ENCODE results near the gene CDC14B.
"Not testable (repeated sequence)": the region's sequence is repeated elsewhere in the genome, so short reads cannot be mapped to it uniquely, and the experiment has no call there.

Gene CDC14B

GRCh38 chr9:96619491-96620180 is at the start of gene CDC14B:
TSS of gene CDC14B (minus strand) at chr9:96619843. CDS start at chr9:96619378, 465 bp downstream.
- DNase-seq (ENCODE audit: low spot score) = peak; percentile 84

DNA sequence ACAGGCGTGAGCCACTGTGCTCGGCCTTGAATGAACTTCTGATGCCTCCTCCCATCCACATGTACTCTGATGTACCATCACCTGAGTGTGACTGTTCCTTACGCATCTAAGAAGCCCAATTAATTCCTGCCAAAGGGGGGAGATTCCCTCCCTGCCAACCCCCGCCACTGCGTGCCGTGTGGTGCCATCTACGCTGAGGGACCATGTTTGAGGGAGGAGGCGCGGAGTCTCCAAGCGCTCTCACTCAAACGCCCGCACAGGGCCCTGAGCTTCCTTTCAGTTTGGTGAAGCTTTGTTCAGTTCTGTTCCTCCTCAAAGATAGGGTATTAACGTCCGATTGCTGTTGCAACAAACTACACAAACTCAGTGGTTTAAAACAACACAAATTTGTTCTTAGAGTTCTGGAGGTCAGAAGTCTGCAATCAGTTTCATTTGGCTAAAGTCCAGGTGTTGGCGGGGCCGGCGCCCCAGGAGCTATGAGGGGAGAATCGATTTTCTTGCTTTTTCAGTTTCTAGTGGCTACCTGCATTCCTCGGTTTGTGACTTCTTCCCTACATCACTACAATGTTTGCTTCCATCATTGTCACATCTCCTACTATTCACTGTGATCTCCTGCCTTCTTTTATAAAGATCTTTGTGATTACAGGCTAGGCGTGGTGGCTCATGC is 49.4 kb upstream of the CDC14B start:
- no peak for DNase-seq (ENCODE audit: low spot score)

- DNase-seq (ENCODE audit: low spot score) = no peak
Measured at GRCh38 chr9:96667363-96667728, 47.7 kb upstream of the CDC14B start.

DNA sequence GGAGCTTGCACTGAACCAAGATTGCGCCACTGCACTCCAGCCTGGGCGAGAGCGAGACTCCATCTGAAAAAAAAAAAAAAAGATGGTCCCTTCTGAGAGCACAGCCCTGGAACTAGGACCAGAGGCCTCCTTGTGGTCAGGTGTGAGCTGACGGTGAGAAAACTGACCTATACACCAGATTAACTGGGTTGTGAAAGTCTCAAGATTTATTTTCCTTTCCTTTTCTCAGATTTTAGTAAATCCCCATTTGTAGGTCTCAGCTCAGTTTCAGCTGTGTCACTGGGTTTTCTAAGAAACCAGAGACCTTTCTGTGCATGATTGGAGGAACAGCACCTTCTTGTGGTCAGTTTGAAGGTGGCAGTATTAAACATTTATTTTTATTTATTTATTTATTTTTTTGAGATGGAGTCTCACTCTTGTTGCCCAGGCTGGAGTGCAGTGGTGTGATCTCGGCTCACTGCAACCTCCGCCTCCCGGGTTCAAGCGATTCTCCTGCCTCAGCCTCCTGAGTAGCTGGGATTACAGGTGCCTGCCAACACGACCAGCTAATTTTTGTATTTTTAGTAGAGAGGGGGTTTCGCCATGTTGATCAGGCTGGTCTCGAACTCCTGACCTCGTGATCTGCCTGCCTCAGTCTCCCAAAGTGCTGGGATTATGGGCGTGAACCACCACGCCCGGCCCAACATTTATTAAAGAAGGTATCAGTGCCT is 47.2 kb upstream of the CDC14B start:
- DNase-seq (ENCODE audit: low spot score) = peak; percentile 72

DNA sequence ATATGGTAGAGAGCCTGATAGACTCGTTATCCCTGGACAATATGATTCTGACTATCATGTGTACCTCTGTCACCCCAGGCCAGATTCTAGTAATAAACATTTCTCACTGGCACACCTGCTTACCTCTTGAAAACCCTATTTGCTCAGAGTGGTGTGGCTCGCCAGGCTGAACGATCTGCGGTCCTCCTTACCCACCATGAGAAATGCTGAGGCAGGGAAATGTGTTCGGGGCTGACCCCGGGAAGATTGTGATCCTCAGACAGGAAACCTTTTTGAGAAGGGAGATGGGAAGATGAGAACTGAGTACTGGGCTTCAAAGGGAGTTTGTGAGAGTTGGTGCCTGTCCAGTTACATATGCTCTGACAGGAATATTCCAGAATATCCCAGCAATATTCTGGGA is 46.1 kb upstream of the CDC14B start:
- DNase-seq (ENCODE audit: low spot score) = no peak

DNA sequence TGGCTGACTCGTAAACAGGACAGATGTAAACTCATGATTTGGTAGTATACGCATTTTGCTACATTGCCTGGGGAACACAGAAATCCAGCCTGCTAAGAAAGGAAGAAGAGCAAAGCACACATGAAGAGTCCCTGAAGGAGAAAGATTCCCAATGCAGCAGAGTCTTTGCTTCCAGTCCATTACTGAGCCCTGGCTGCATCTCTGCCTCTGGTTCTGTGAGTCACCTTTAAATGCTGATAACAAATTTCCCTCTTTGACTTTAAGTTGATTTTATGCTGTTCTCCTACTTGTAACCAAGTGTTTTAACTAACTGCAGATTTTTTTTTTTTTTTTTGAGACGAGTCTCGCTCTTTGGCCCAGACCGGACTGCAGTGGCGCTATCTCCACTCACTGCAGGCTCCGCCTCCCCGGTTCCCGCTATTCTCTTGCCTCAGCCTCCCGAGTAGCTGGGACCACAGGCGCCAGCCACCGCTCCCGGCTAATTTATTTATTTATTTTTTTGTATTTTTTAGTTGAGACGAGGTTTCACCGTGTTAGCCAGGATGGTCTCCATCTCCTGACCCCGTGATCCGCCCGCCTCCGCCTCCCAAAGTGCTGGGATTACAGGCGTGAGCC is 44.0 kb upstream of the CDC14B start:
- no peak for DNase-seq (ENCODE audit: low spot score)

- no peak for DNase-seq (ENCODE audit: low spot score)
Measured at GRCh38 chr9:96661711-96662110, 42.1 kb upstream of the CDC14B start.

DNA sequence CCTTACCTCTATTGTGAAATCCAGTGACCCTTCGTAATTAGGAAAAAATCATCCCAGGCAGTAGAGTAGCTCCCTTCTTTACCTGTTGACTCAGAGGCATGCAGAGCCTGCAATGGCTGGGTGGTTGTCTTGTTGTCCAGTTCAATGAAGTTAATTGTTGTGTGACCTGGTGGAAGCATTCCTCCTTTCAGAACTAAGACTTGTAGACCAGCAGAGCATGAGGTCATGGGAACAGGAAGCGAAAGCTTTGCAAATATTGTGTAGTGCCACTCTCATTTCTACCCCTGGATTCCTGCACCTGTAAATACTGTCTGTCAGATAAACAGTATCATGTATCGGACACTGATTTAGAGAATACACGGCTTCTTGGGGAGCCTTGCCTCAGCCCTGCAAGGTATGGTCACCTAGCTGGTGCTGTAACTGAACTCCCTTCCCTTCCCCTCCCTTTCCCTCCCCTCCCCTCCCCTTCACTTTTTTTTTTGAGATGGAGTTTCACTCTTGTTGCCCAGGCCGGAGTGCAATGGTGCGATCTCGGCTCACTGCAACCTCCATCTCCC is 41.1 kb upstream of the CDC14B start:
- no peak for DNase-seq (ENCODE audit: low spot score)

- DNase-seq (ENCODE audit: low spot score) = peak; percentile 35
Measured at GRCh38 chr9:96655198-96655851, 35.7 kb upstream of the CDC14B start, which contains the start of gene PRXL2C. TSS of gene PRXL2C (minus strand) at chr9:96655317. CDS start at chr9:96655281, 36 bp downstream.

DNA sequence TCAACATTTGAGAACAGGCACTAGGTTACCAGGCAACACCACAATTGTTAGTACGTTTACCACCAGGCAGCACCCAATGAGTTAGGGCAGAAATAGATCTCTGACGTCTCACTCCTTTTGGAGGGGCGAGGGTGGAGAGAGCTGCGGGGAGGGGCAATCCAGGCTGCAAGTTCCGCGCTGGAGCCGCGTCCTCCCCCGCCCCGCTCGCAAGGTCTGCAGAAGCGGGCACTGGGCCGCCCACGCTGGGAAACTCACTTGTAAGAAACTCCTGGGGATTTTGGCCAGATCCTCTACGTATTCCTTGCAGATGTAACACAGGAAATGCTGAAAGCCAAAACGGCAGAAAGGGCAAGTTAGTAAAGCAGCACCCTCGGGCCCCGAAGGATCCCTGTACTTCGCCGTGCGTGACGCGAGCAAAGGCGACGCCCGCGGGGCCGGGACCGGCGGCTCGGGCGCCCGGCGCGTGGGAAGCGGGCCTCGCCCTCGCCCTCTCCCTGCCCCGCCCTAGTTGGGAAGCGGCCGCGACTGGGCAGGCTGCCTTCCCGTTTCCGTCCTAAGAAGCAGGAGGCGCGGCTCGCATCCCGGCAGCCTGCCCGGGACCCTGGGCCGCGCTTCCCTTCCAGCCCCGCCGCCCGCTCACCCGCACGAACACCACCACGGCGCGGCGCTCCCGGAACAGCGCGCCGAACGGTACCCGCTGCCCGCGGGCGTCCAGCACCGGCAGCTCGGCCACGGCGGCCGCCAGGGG is 35.0 kb upstream of the CDC14B start:
- peak; percentile 76 for DNase-seq (ENCODE audit: low spot score)

- DNase-seq (ENCODE audit: low spot score) = peak; percentile 11
Measured at GRCh38 chr9:96651626-96652025, 32.0 kb upstream of the CDC14B start.

GRCh38 chr9:96649620-96650324 is 30.1 kb upstream of the CDC14B start:
- no peak for DNase-seq (ENCODE audit: low spot score)

DNA sequence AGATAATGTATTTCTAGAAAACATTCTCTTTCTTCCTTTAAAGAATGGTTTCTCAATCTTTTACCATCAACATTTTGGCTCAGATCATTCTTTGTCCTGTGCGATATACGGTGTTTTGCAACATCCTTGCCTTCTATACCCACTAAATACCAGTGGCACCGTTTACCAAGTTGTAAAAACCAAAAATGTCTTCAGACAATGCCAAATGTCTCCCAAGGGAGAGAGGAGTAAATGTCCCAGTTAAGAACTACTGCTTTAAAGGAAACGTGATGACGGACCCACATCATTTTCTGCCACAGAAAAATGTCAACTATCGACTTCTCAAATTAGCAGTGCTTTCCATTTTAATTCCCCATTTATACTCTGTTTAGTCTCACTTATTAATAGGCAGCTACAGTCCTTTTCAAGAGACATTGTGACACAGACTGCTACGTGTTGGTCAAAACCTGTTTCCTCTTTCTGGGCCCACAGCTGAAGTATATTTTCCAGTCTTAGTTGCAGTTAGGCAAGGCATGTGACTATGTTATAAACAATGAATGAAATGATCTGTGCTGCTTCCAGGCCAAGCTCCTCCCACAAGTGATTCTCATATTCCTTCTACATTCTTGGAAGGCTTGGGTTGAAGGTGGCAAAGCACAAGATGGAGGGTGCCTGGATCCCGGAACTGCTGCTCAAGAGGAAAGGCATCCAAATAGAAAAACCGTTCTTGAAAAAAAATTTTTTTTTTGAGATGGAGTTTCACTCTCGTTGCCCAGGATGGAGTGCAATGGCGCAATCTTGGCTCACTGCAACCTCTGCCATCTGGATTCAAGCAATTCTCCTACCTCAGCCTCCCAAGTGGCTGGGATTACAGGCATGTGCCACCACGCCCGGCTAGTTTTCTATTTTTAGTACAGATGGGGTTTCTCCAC is 26.7 kb upstream of the CDC14B start:
- DNase-seq (ENCODE audit: low spot score) = no peak

GRCh38 chr9:96644137-96644536 is 24.5 kb upstream of the CDC14B start:
- DNase-seq (ENCODE audit: low spot score) = no peak

- DNase-seq (ENCODE audit: low spot score) = no peak
Measured at GRCh38 chr9:96641514-96641913, 21.9 kb upstream of the CDC14B start.

DNA sequence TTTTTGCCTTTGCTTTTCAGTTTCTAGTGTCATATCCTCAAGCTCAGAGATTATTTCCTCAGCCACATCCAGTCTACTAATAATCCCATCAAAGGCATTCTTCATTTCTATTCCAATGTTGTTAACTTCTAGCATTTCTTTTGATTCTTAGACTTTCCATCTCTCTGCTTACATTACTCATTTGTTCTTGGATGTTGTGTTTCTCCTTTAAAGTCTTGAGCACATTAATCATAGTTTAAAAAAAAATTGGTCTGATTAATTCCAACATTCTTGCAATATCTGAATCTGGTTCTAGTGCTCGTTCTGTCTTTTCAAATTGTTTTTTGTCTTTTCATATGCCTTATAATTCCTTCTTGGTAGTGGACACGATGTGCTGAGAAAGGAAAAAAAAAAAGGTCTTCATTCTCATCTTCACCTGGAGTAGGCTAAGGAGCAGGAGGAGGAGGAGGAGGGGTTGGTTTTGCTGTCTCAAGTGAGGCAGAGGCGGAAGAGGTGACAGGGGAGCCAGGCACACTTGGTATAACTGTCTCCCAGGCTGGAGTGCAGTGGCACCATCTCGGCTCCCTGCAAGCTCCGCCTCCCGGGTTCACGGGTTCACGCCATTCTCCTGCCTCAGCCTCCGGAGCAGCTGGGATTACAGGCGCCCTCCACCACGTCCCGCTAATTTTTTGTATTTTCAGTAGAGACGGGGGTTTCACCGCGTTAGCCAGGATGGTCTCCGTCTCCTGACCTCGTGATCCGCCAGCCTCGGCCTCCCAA is 19.1 kb upstream of the CDC14B start:
- DNase-seq (ENCODE audit: low spot score) = no peak

- no peak for DNase-seq (ENCODE audit: low spot score)
Measured at GRCh38 chr9:96636368-96636767, 16.7 kb upstream of the CDC14B start.

DNA sequence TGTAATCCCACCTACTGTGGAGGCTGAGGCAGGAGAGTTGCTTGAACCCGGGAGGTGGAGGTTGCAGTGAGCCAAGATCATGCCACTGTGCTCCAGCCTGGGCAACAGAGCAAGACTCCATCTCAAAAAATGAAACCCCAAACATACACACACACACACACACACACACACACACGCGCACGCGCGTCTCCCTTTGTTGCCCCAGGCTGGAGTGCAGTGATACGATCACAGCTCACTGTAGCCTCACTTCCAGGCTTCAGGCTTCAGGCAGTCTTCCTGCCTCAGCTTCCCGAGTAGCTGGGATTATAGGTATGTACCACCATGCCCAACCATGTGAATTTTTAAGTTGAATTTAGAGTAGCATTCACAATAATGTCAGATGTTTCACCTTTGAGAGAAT is 13.9 kb upstream of the CDC14B start:
- DNase-seq (ENCODE audit: low spot score) = not testable (repeated sequence)

DNA sequence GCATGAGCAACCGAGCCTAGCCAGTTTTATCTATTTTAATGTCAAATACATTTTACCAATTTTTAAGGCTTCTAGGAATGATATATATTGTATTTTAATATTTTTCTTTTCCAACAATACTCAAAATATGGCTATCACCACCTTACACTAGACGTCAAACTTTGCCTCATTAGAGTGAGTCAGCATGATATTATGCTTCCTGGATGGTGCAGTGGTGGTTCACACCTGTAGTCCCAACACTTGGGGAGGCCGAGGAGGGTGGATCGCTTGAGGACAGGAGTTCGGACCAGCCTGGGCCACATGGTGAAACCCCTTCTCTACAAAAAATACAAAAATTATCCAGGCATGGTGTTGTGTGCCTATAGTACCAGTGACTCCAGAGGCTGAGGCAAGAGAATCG is 7.3 kb upstream of the CDC14B start:
- DNase-seq (ENCODE audit: low spot score) = no peak
